Bronchial epithelial cell (primary cell): ENCODE measurements around the gene ETFBKMT. TPM values are rescaled to one million over a fixed set of nuclear protein-coding genes. Genes with fewer than 3 reads are reported as not detected.
"Not testable (repeated sequence)": the region's sequence is repeated elsewhere in the genome, so short reads cannot be mapped to it uniquely, and the experiment has no call there.

Source experiments
- DNase-seq: peaks from one replicate; pipeline ENCODE4 v3.0.0-alpha.2; 2010; ENCODE audit warnings: low read depth
- FAIRE-seq: peaks from 2 replicates; lab custom pipeline; 2011; peaks lifted over from hg19 to GRCh38; lab: Jason Lieb, UNC
- H3K27me3 ChIP-seq: 2 replicates; pipeline ENCODE4 v1.5.1; 2011; ENCODE audit warnings: low read length; ENCODE audit not compliant: control insufficient read depth, insufficient read depth
- H3K36me3 ChIP-seq: 2 replicates; pipeline ENCODE4 v1.5.1; 2011; ENCODE audit warnings: low read length; ENCODE audit not compliant: control insufficient read depth, insufficient read depth
- H3K4me3 ChIP-seq: 2 replicates; pipeline ENCODE4 v1.5.1; 2011; ENCODE audit warnings: mild to moderate bottlenecking, low read depth, low read length, control low read depth
- CTCF ChIP-seq: IDR thresholded peaks from 2 replicates; pipeline ENCODE4 v1.5.1; 2011; ENCODE audit warnings: mild to moderate bottlenecking, moderate library complexity, low read length, control low read depth, inconsistent platforms; ENCODE audit not compliant: insufficient read depth, severe bottlenecking
- total RNA-seq: library from RNA; depleted of rRNA; stranded (reverse); fragments of >200 nt; gene quantifications from 2 replicates; pipeline ENCODE4 v1.2.1, GENCODE V29; 2014

ETFBKMT gene
- total RNA-seq, 1 donor from 2014 or later = 0.79 TPM

DNA sequence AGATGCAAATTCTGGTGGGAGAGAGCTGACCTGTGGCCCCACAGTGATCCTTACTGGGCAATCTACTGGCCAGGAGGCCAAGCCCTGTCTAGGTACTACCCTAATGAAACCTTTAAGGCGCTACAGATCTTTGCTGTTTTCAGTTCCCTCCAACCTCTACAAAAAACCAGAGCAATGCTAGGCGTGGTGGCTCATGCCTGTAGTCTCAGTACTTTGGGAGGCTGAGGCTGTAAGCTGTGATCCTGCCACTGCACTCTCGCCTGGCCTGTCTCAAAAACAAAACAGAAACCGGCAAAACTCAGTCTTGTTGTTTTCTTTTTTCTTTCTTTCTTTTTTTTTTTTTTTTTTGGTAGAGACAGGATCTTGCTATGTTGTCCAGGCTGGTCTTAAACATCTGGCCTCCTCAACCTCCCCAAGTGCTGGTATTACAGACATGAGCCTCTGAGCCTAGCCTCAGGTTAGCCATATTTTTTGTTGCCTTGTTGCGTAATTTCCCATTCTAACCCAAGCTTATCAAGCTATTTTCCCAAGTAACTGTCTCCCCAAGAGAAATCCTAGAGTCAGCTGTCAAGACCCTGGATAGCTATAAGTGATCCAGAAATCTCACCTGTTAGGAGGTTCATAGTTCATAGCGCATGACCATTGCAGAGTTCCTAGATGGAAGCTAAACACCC lies 2.8 kb downstream of the ETFBKMT start:
- Histone ChIP-seq H3K36me3 (no peaks in the 10 kb centered on the region), H3K27me3 (no peaks in the 10 kb centered on the region), H3K4me3 (no peak overlapping the region)
- DNase-seq (no peak), FAIRE-seq (no peak)
- TF ChIP-seq CTCF = no peak

DNA sequence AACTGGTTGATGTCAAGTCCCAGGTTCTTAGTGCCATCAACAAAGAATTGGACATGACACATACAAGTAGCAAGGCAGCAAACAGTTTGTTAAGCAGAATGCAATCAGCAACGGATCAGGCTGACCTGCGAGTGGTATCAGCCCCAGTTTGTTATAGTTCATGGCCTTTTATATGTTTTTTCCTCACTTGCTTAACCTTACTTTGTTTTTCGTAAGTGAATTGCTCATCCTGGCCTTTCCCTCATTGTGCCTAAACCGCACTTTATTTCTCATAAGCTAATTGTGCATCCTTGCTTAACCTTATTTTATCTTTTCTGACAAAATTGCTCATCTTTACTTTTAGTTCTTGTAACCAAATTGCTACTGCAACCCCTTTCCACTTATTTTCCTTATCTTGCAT lies 4.1 kb downstream of the ETFBKMT start:
- Histone ChIP-seq H3K4me3 (no peak overlapping the region), H3K27me3 (no peaks in the 10 kb centered on the region), H3K36me3 (no peaks in the 10 kb centered on the region)
- TF ChIP-seq CTCF = no peak
- DNase-seq (no peak), FAIRE-seq (no peak)

DNA sequence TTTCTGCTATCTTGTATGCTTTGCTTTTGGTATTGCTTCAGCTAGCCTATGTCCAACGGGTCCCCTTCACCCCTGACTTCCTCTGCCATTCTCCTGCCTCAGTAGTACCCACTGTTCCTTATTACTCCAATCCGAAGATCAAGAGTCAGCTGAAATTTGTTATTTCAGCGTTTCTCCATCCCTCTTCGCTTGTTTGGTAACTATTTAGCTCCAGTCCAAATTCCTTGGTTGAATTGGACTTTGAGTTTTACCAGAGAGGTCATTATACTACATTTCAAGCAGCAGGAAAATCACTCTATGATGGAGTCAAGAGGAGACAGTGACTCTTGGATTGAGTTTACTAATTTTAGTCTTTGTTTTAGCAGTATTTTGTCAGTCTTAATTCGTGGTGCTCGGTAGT lies 4.5 kb downstream of the ETFBKMT start:
- DNase-seq (no peak), FAIRE-seq (no peak)
- TF ChIP-seq CTCF = no peak
- no peaks in the 10 kb centered on the region for H3K27me3 ChIP-seq
- H3K36me3 ChIP-seq = no peaks in the 10 kb centered on the region
- no peak overlapping the region for H3K4me3 ChIP-seq

GRCh38 chr12:31669020-31669419 lies 9.5 kb downstream of the ETFBKMT start:
- FAIRE-seq (no peak), DNase-seq (no peak)
- no peaks in the 10 kb centered on the region for H3K36me3 ChIP-seq
- TF ChIP-seq CTCF = no peak
- H3K4me3 ChIP-seq = no peak overlapping the region
- no peaks in the 10 kb centered on the region for H3K27me3 ChIP-seq

DNA sequence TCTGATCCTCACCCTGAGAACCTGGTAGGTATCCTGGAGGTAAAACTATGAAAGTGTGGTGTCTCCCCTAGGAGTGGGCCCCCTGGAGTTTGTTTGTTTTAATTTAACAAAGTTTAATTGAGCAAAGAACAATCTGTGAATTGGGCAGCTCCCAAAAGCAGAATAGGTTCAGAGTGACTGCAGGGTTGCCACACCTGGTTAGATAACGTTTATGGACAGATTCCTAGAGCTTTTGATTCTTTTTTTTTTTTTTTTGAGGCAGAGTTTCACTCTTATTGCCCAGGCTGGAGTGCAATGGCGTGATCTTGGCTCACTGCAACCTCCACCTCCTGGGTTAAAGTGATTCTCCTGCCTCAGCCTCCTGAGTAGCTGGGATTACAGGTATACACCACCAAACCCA lies 10.1 kb downstream of the ETFBKMT start:
- not testable (repeated sequence) for DNase-seq, H3K27me3 ChIP-seq, H3K36me3 ChIP-seq, H3K4me3 ChIP-seq, FAIRE-seq

- no peaks in the 10 kb centered on the region for H3K27me3 ChIP-seq
- no peaks in the 10 kb centered on the region for H3K36me3 ChIP-seq
- no peak for DNase-seq
- no peak for FAIRE-seq
- no peak for TF ChIP-seq CTCF
- H3K4me3 ChIP-seq = no peak overlapping the region
Measured at GRCh38 chr12:31672521-31672920, 13.0 kb downstream of the ETFBKMT start.
